ENCODE results near the gene ZNF681. TPM values are rescaled to one million over a fixed set of nuclear protein-coding genes. Genes with fewer than 3 reads are reported as not detected.

ZNF681 gene
- total RNA-seq, 1 donor from 2014 or later: 4.7 TPM

Other genes with a start within 250 kb of the ZNF681 start
- gene ZNF675, start 71.7 kb downstream of the ZNF681 start, total RNA-seq: 12.9 TPM
- gene ZNF726, start 156.0 kb upstream of the ZNF681 start, total RNA-seq: 9.3 TPM